Stimulated activated CD8-positive, alpha-beta memory T cell treated with anti-CD3 and anti-CD28 coated beads, Interleukin-12 subunit alpha, Interleukin-12 subunit beta, amount 100 ng/mL, for 24 hours (primary cell): Measurements from ENCODE around the gene SYT4.

ENCODE experiments used
- DNase-seq: peaks from one replicate; pipeline ENCODE4 v3.0.0-alpha.2; 2020; ENCODE audit errors: extremely low read depth

SYT4 gene

GRCh38 chr18:43220691-43221090 lies 56.6 kb downstream of the SYT4 start:
- no peak for DNase-seq
